HG03342 (cell line): ENCODE data around the gene CTBP1.

Experiments
- ATAC-seq: cut with Tn5 transposase; IDR thresholded peaks from one replicate; pipeline ENCODE4 v1.9.1; 2021; ENCODE audit warnings: mild to moderate bottlenecking, moderate library complexity; ENCODE audit not compliant: unreplicated experiment

CTBP1 gene

DNA sequence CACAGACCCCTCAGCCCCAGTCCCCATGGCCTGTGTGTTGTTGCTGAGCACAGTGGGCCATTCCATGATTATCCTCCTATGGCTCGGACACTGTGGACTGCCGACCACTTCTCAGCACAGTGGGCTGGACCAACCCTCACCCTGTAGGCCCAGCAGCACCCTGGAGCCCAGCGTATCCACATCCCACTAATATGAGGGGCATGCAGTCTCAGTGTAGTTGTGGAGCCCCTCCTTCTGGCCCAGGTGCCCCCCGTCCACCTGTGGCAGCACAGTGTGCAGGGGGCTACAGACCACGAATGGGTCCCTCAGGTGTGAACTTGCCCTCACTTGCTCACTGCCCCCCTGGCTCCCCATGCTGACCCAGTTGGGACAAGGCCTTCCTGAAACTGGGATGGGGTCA lies 84.5 kb downstream of the CTBP1 start:
- no peak for ATAC-seq

DNA sequence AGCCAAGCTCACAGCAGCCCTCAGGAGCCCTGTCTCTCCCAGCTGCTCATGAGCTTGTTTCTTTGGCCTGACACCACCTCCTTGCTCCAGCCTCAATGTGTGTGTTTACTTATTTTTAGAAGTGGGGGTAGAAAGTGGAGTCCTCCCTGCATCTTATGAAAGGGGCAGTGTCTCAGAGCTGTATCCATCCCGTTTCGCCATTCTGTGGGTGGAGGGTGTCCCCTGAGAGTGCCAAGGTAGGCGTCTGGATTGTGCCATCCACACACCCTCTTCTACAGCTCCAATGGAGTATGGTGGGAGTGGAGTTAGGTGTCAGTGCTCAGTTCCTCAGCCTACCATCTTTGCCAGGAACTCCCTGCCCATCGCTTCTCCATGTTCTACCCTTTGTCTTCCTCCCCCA lies 84.9 kb downstream of the CTBP1 start:
- no peak for ATAC-seq
